HepG2 (cell line): Measurements from ENCODE around the gene TAAR6. TPM values are rescaled to one million over a fixed set of nuclear protein-coding genes. Genes with fewer than 3 reads are reported as not detected.

Experiments used
- ATAC-seq: fragments of 200-7000 bp; cut with Tn5 transposase; 3 replicates; pipeline ENCODE4 v1.9.1; 2020; ENCODE audit warnings: mild to moderate bottlenecking, moderate library complexity
- BruUV-seq: library from RNA; stranded (reverse); fragments of 400-500 nt; replicated peaks from 2 replicates; lab custom pipeline; 2021; lab: Mats Ljungman, UMichigan
- CTCF ChIA-PET: fragments of 300-600 bp; formaldehyde crosslinking; extraction: SDS; loops from one replicate; lab custom pipeline; 2021; ENCODE audit warnings: low total read pairs, inconsistent platforms, low intra/inter-chr PET ratio; lab: Yijun Ruan, JAX
- POLR2A ChIA-PET: fragments of 350-600 bp; sonication (Branson Sonifier 250); formaldehyde crosslinking; loops from one replicate; lab custom pipeline; 2020; ENCODE audit warnings: antibody characterized with exemption, inconsistent platforms; lab: Yijun Ruan, JAX
- DNase-seq: peaks from one replicate; pipeline ENCODE4 v3.0.0-alpha.2; 2015; ENCODE audit warnings: low spot score
- FAIRE-seq: peaks from 3 replicates; lab custom pipeline; 2011; peaks lifted over from hg19 to GRCh38; lab: Jason Lieb, UNC
- H2AFZ ChIP-seq: one replicate; pipeline ENCODE4 v1.6.1; 2011; ENCODE audit warnings: low read length, inconsistent platforms
- H3K27ac ChIP-seq: fragments of 300-600 bp; 3 replicates; pipeline ENCODE4 v1.8.0; 2011; ENCODE audit warnings: mixed run types, mild to moderate bottlenecking, mixed read lengths, low read length, inconsistent platforms; ENCODE audit not compliant: insufficient read depth; ENCODE audit errors: extremely low read length
- H3K27me3 ChIP-seq, 2 experiments: fragments of 200-600 bp in 1 of 2; 2 replicates in 1 of 2; 3 replicates in 1 of 2; pipeline versions ENCODE4 v1.6.0 to v1.8.0; 2011; ENCODE audit warnings: low read length in 2 of 2, mild to moderate bottlenecking in 2 of 2, moderate library complexity in 2 of 2, inconsistent platforms in 1 of 2; ENCODE audit not compliant: insufficient read depth in 2 of 2, control insufficient read depth in 1 of 2
- H3K36me3 ChIP-seq, 2 experiments: fragments of 200-600 bp in 1 of 2; replicated peaks in 1 of 2; 2 replicates in 1 of 2; 3 replicates in 1 of 2; pipeline versions ENCODE4 v1.5.1 to v1.8.0; 2011; ENCODE audit warnings: low read length in 2 of 2, inconsistent platforms in 1 of 2; ENCODE audit not compliant: insufficient read depth in 2 of 2, control insufficient read depth in 1 of 2
- H3K4me1 ChIP-seq: 2 replicates; pipeline ENCODE4 v1.5.1; 2012; ENCODE audit warnings: low read length, inconsistent platforms; ENCODE audit not compliant: insufficient read depth
- H3K4me2 ChIP-seq: 2 replicates; pipeline ENCODE4 v1.6.0; 2011; ENCODE audit warnings: low read depth, low read length, inconsistent platforms
- H3K4me3 ChIP-seq, 3 experiments: fragments of 200-600 bp in 1 of 3; sonication (generic), shearing (Covaris generic) in 1 of 3; replicated peaks in 1 of 3; 2 replicates each; pipeline ENCODE4 v1.5.1; 2011 to 2016; ENCODE audit warnings: low read length in 3 of 3, inconsistent platforms in 2 of 3, low read depth in 2 of 3, mild to moderate bottlenecking in 2 of 3, control low read depth in 1 of 3, mixed read lengths in 1 of 3; ENCODE audit not compliant: insufficient read depth in 1 of 3
- H3K79me2 ChIP-seq: one replicate; pipeline ENCODE4 v1.6.1; 2011; ENCODE audit warnings: low read length, inconsistent platforms; ENCODE audit not compliant: insufficient read depth
- H3K9ac ChIP-seq: 2 replicates; pipeline ENCODE4 v1.6.0; 2011; ENCODE audit warnings: mild to moderate bottlenecking, low read depth, low read length, inconsistent platforms; ENCODE audit not compliant: insufficient read depth
- H3K9me3 ChIP-seq: 2 replicates; pipeline ENCODE4 v1.5.1; 2012; ENCODE audit warnings: mild to moderate bottlenecking, low read length
- H4K20me1 ChIP-seq: 2 replicates; pipeline ENCODE4 v1.6.0; 2011; ENCODE audit warnings: inconsistent platforms, mild to moderate bottlenecking, low read length, moderate library complexity; ENCODE audit not compliant: insufficient read depth
- EED ChIP-seq: sonication (generic); formaldehyde crosslinking; IDR thresholded peaks from 2 replicates; pipeline ENCODE4 v1.5.0; 2020; ENCODE audit warnings: mild to moderate bottlenecking, missing genetic modification reagents
- RXRA ChIP-seq: sonication (generic); formaldehyde crosslinking; IDR thresholded peaks from 2 replicates; pipeline ENCODE4 v1.5.1; 2020; ENCODE audit warnings: missing genetic modification reagents
- SOX5 ChIP-seq: IDR thresholded peaks from 2 replicates; pipeline ENCODE4 v1.6.1; 2016; ENCODE audit warnings: borderline replicate concordance
- SP140L ChIP-seq: sonication (generic); formaldehyde crosslinking; IDR thresholded peaks from 2 replicates; pipeline ENCODE4 v1.4.0; 2020; ENCODE audit warnings: missing genetic modification reagents, borderline replicate concordance
- TAF1 ChIP-seq: sonication (generic); formaldehyde crosslinking; IDR thresholded peaks from 2 replicates; pipeline ENCODE4 v1.4.0; 2020; ENCODE audit warnings: missing genetic modification reagents
- ZMYM4 ChIP-seq: sonication (generic); formaldehyde crosslinking; IDR thresholded peaks from 2 replicates; pipeline ENCODE4 v1.8.1; 2023; ENCODE audit warnings: mild to moderate bottlenecking, missing genetic modification reagents
- ZNF432 ChIP-seq: sonication (generic); formaldehyde crosslinking; IDR thresholded peaks from 2 replicates; pipeline ENCODE4 v1.5.0; 2020; ENCODE audit warnings: missing genetic modification reagents, mild to moderate bottlenecking, borderline replicate concordance
- ZNF605 ChIP-seq: sonication (generic); formaldehyde crosslinking; IDR thresholded peaks from 2 replicates; pipeline ENCODE4 v1.8.0; 2022; ENCODE audit warnings: mild to moderate bottlenecking, missing genetic modification reagents
- ZNF780A ChIP-seq: sonication (generic); formaldehyde crosslinking; IDR thresholded peaks from 2 replicates; pipeline ENCODE4 v1.8.0; 2022; ENCODE audit warnings: mild to moderate bottlenecking, missing genetic modification reagents, moderate library complexity
- ZNF879 ChIP-seq: sonication (generic); formaldehyde crosslinking; IDR thresholded peaks from 2 replicates; pipeline ENCODE4 v1.8.1; 2023; ENCODE audit warnings: missing genetic modification reagents
- ZSCAN9 ChIP-seq: IDR thresholded peaks from 2 replicates; pipeline ENCODE4 v1.6.1; 2016; ENCODE audit warnings: borderline replicate concordance
- WGBS: methylation state at CpG from one replicate; pipeline ENCODE4 v1.1.6; 2017; ENCODE audit warnings: low lambda C conversion rate; 5-methylcytosine and 5-hydroxymethylcytosine counted together
- in situ Hi-C: cut with HindIII; loops from 2 replicates; pipeline ENCODE4 v1.10.0; 2017; ENCODE audit warnings: low pct_unique_long_range_greater_than_20kb; ENCODE audit not compliant: extremely low pct_ligation_motif_present
- intact Hi-C: fragments of 100-400 bp; cut with micrococcal nuclease; formaldehyde crosslinking; loops from one replicate; pipeline ENCODE4 v1.10.0; 2022; ENCODE audit not compliant: unreplicated experiment
- polyA plus RNA-seq, 8 experiments: library from polyadenylated mRNA; depleted of rRNA in 3 of 8; stranded (reverse) in 7 of 8; unstranded in 1 of 8; fragments of >200 nt; fragmentation: Illumina TruSeq in 4 of 8; extraction: Trizol in 4 of 8; gene quantifications; 2 replicates each; pipeline versions ENCODE4 v1.2.1 to v1.2.3, GENCODE V29; 2011 to 2016; ENCODE audit warnings: low read depth in 4 of 8, missing spikeins in 1 of 8, mixed read lengths in 1 of 8; ENCODE audit not compliant: insufficient read depth in 1 of 8
- total RNA-seq, 5 experiments: library from RNA; depleted of rRNA; stranded (reverse); fragments of >200 nt; fragmentation: Illumina TruSeq; extraction: Trizol; gene quantifications; 2 replicates each; pipeline ENCODE4 v1.2.3, GENCODE V29; 2016; ENCODE audit warnings: low read depth in 1 of 5
- TF ChIP-seq, protein P1 (sequence below): sonication (generic); formaldehyde crosslinking; IDR thresholded peaks from 2 replicates; pipeline ENCODE4 v1.9.0; 2021; ENCODE audit warnings: missing genetic modification reagents, mild to moderate bottlenecking, borderline replicate concordance
- TF ChIP-seq, protein P2 (sequence below): sonication (generic); formaldehyde crosslinking; conservative IDR thresholded peaks from 2 replicates; pipeline ENCODE4 v1.4.0; 2020; ENCODE audit warnings: mild to moderate bottlenecking, missing genetic modification reagents, moderate library complexity
- TF ChIP-seq, protein P3 (sequence below): conservative IDR thresholded peaks from 2 replicates; pipeline ENCODE4 v1.6.1; 2018; ENCODE audit warnings: missing genetic modification reagents
- TF ChIP-seq, protein P4 (sequence below): sonication (generic); formaldehyde crosslinking; IDR thresholded peaks from 2 replicates; pipeline ENCODE4 v1.5.0; 2020; ENCODE audit warnings: mild to moderate bottlenecking, missing genetic modification reagents

The TAAR6 gene
- total and polyA plus RNA-seq, 2 of the 13 experiments (the other 11 are each of a cell fraction or from before 2014, with no cell fraction given) = not detected

DNA sequence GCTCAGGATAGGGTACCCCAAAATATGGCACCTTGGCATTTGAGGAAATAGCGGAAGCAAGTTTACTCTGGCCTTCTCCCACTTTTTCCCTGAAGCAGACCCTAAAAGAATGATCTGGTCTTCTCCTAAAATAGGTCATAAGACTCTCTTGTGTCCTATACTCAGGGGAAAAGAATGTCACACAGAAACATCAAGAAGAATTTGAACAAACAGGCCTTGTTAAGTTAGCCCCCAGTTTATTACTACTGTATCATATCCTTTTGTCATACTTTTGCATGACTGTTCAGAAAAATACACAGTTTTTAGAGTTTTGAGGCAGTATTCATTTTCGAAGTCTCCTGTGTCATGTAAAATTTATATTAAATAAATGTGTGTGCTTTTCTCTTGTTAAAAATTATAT, 41.5 kb downstream of the TAAR6 start:
- Histone ChIP-seq H3K79me2 (no peaks in the 10 kb centered on the region), H3K9ac (no peak overlapping the region), H3K36me3 (no peaks in the 10 kb centered on the region), H3K27ac (no peak overlapping the region), H3K27me3 (no peaks in the 10 kb centered on the region), H2AFZ (no peak overlapping the region), H4K20me1 (no peaks in the 10 kb centered on the region), H3K4me1 (peaks cover 18% of the 10 kb centered on the region), H3K9me3 (no peaks in the 10 kb centered on the region), H3K4me3 (no peak overlapping the region), H3K4me2 (no peak overlapping the region)
- FAIRE-seq = no peak
- TF ChIP-seq ZSCAN9 (no peak), SP140L (CRISPR knock-in tag) (no peak), ZNF432 (CRISPR knock-in tag) (no peak), ZNF879 (no peak), ZMYM4 (no peak), EED (CRISPR knock-in tag) (no peak), RXRA (CRISPR knock-in tag) (no peak), TAF1 (CRISPR knock-in tag) (no peak), SOX5 (CRISPR knock-in tag) (no peak), ZNF605 (no peak), ZNF780A (CRISPR knock-in tag) (no peak)
- TF ChIP-seq, protein P1, sequence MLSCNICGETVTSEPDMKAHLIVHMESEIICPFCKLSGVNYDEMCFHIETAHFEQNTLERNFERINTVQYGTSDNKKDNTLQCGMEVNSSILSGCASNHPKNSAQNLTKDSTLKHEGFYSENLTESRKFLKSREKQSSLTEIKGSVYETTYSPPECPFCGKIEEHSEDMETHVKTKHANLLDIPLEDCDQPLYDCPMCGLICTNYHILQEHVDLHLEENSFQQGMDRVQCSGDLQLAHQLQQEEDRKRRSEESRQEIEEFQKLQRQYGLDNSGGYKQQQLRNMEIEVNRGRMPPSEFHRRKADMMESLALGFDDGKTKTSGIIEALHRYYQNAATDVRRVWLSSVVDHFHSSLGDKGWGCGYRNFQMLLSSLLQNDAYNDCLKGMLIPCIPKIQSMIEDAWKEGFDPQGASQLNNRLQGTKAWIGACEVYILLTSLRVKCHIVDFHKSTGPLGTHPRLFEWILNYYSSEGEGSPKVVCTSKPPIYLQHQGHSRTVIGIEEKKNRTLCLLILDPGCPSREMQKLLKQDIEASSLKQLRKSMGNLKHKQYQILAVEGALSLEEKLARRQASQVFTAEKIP (CRISPR knock-in tag) = no peak
- TF ChIP-seq, protein P2, sequence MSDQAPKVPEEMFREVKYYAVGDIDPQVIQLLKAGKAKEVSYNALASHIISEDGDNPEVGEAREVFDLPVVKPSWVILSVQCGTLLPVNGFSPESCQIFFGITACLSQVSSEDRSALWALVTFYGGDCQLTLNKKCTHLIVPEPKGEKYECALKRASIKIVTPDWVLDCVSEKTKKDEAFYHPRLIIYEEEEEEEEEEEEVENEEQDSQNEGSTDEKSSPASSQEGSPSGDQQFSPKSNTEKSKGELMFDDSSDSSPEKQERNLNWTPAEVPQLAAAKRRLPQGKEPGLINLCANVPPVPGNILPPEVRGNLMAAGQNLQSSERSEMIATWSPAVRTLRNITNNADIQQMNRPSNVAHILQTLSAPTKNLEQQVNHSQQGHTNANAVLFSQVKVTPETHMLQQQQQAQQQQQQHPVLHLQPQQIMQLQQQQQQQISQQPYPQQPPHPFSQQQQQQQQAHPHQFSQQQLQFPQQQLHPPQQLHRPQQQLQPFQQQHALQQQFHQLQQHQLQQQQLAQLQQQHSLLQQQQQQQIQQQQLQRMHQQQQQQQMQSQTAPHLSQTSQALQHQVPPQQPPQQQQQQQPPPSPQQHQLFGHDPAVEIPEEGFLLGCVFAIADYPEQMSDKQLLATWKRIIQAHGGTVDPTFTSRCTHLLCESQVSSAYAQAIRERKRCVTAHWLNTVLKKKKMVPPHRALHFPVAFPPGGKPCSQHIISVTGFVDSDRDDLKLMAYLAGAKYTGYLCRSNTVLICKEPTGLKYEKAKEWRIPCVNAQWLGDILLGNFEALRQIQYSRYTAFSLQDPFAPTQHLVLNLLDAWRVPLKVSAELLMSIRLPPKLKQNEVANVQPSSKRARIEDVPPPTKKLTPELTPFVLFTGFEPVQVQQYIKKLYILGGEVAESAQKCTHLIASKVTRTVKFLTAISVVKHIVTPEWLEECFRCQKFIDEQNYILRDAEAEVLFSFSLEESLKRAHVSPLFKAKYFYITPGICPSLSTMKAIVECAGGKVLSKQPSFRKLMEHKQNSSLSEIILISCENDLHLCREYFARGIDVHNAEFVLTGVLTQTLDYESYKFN (CRISPR knock-in tag) = no peak
- TF ChIP-seq, protein P3, sequence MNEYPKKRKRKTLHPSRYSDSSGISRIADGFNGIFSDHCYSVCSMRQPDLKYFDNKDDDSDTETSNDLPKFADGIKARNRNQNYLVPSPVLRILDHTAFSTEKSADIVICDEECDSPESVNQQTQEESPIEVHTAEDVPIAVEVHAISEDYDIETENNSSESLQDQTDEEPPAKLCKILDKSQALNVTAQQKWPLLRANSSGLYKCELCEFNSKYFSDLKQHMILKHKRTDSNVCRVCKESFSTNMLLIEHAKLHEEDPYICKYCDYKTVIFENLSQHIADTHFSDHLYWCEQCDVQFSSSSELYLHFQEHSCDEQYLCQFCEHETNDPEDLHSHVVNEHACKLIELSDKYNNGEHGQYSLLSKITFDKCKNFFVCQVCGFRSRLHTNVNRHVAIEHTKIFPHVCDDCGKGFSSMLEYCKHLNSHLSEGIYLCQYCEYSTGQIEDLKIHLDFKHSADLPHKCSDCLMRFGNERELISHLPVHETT (CRISPR knock-in tag) = no peak
- TF ChIP-seq, protein P4, sequence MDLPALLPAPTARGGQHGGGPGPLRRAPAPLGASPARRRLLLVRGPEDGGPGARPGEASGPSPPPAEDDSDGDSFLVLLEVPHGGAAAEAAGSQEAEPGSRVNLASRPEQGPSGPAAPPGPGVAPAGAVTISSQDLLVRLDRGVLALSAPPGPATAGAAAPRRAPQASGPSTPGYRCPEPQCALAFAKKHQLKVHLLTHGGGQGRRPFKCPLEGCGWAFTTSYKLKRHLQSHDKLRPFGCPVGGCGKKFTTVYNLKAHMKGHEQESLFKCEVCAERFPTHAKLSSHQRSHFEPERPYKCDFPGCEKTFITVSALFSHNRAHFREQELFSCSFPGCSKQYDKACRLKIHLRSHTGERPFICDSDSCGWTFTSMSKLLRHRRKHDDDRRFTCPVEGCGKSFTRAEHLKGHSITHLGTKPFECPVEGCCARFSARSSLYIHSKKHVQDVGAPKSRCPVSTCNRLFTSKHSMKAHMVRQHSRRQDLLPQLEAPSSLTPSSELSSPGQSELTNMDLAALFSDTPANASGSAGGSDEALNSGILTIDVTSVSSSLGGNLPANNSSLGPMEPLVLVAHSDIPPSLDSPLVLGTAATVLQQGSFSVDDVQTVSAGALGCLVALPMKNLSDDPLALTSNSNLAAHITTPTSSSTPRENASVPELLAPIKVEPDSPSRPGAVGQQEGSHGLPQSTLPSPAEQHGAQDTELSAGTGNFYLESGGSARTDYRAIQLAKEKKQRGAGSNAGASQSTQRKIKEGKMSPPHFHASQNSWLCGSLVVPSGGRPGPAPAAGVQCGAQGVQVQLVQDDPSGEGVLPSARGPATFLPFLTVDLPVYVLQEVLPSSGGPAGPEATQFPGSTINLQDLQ (CRISPR knock-in tag) = no peak
- CTCF ChIA-PET = no interaction called here
- intact Hi-C loops = no loop called here
- ATAC-seq = no peak
- in situ Hi-C loops = no loop called here
- BruUV-seq = no TSS peak
- DNase-seq = no peak
- WGBS = 52% methylated on average over 2 of the region's 2 CpGs
- POLR2A ChIA-PET = no interaction called here
